Body of pancreas (tissue), 4 donors: ENCODE results near the gene GRID2.

Experiments
- CTCF ChIP-seq, 7 experiments: fragments of 450-650 bp in 4 of 7; fragments of 200-600 bp in 3 of 7; sonication (generic) in 3 of 7; IDR thresholded peaks; one replicate each; pipeline ENCODE4 v1.5.1; 2016 to 2019; ENCODE audit warnings: antibody characterized with exemption in 7 of 7
- POLR2A ChIP-seq, 3 donors: fragments of 450-650 bp; IDR thresholded peaks; one replicate each; pipeline ENCODE4 v1.6.1; 2016; ENCODE audit warnings: antibody characterized with exemption in 3 of 3, mild to moderate bottlenecking in 2 of 3

DNA sequence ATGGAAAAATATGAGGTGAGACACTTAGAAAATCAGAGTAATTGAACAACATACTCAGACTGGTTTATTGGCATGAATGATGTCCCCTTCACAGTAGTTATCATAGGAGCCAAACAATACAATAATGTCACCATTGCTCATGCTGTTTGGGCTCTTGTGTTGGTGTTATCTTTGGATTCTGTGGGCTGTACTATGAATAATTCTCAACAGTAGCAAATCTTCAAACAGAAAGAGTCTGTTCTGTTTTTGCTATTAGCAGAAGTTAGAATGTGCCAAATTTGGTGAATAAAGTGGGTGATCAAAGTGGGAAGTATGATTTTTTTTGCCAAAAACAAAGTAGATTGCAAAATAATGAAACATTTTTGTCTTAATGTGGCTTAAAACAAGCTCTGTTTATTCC lies 58.3 kb downstream of the GRID2 start:
- no peak for TF ChIP-seq CTCF (IDR thresholded peaks at IDR 0.05)
- no peak for TF ChIP-seq POLR2A (IDR thresholded peaks at IDR 0.05)
